ENCODE measurements around the gene FAT1. TPM values are rescaled to one million over a fixed set of nuclear protein-coding genes. Genes with fewer than 3 reads are reported as not detected.

FAT1 gene
- total RNA-seq, 2 donors from 2014 or later: 175 to 215 TPM

GRCh38 chr4:186561748-186562147, 161.9 kb downstream of the FAT1 start:
- Histone ChIP-seq H3K9me3 (no peaks in the 10 kb centered on the region), H3K4me3 (no peak overlapping the region), H3K27ac (no peak overlapping the region), H3K36me3 (no peaks in the 10 kb centered on the region), H3K4me1 (replicated peaks) (no peaks in the 10 kb centered on the region), H3K27me3 (replicated peaks; ENCODE audit: insufficient read depth) (no peaks in the 10 kb centered on the region)
- WGBS: 84% methylated on average over 1 of the region's 1 CpG
- intact Hi-C loops (cut with DNase I): no loop called here
- TF ChIP-seq POLR2A (IDR thresholded peaks at IDR 0.05) (no peak), CTCF (IDR thresholded peaks at IDR 0.05) (no peak), POLR2AphosphoS5 (IDR thresholded peaks at IDR 0.05) (no peak)
- DNase-seq (ENCODE audit: low spot score): no peak

GRCh38 chr4:186560647-186561046, 163.0 kb downstream of the FAT1 start:
- no peak overlapping the region for H3K27ac ChIP-seq
- no peaks in the 10 kb centered on the region for H3K9me3 ChIP-seq
- no peak for TF ChIP-seq POLR2AphosphoS5 (IDR thresholded peaks at IDR 0.05)
- TF ChIP-seq CTCF (IDR thresholded peaks at IDR 0.05): no peak
- TF ChIP-seq POLR2A (IDR thresholded peaks at IDR 0.05): no peak
- H3K27me3 ChIP-seq (replicated peaks; ENCODE audit: insufficient read depth): no peaks in the 10 kb centered on the region
- intact Hi-C loops (cut with DNase I): no loop called here
- H3K36me3 ChIP-seq: no peaks in the 10 kb centered on the region
- WGBS: 79% methylated on average over 3 of the region's 3 CpGs
- H3K4me3 ChIP-seq: no peak overlapping the region
- no peaks in the 10 kb centered on the region for H3K4me1 ChIP-seq (replicated peaks)
- no peak for DNase-seq (ENCODE audit: low spot score)

- no peaks in the 10 kb centered on the region for H3K36me3 ChIP-seq
- no peaks in the 10 kb centered on the region for H3K27me3 ChIP-seq (replicated peaks; ENCODE audit: insufficient read depth)
- no peak overlapping the region for H3K27ac ChIP-seq
- TF ChIP-seq CTCF (IDR thresholded peaks at IDR 0.05) (no peak), POLR2AphosphoS5 (IDR thresholded peaks at IDR 0.05) (no peak), POLR2A (IDR thresholded peaks at IDR 0.05) (no peak)
- H3K9me3 ChIP-seq: no peaks in the 10 kb centered on the region
- 87% methylated on average over 3 of the region's 3 CpGs for WGBS
- no peak for DNase-seq (ENCODE audit: low spot score)
- H3K4me3 ChIP-seq: no peak overlapping the region
- intact Hi-C loops (cut with DNase I): no loop called here
- H3K4me1 ChIP-seq (replicated peaks): no peaks in the 10 kb centered on the region
Measured at GRCh38 chr4:186557486-186557885, 166.2 kb downstream of the FAT1 start.

GRCh38 chr4:186557061-186557460, 166.6 kb downstream of the FAT1 start:
- intact Hi-C loops (cut with DNase I): no loop called here
- TF ChIP-seq POLR2A (IDR thresholded peaks at IDR 0.05): no peak
- TF ChIP-seq POLR2AphosphoS5 (IDR thresholded peaks at IDR 0.05): no peak
- no peak for TF ChIP-seq CTCF (IDR thresholded peaks at IDR 0.05)
- no peak overlapping the region for H3K27ac ChIP-seq
- no peaks in the 10 kb centered on the region for H3K36me3 ChIP-seq
- H3K4me1 ChIP-seq (replicated peaks): no peaks in the 10 kb centered on the region
- no peak overlapping the region for H3K4me3 ChIP-seq
- H3K27me3 ChIP-seq (replicated peaks; ENCODE audit: insufficient read depth): no peaks in the 10 kb centered on the region
- no peak for DNase-seq (ENCODE audit: low spot score)
- no peaks in the 10 kb centered on the region for H3K9me3 ChIP-seq
- WGBS: 65% methylated on average over 7 of the region's 7 CpGs

GRCh38 chr4:186554914-186555827, 168.5 kb downstream of the FAT1 start, which contains the start of gene MTNR1A:
TSS of gene MTNR1A (minus strand) at chr4:186555567. CDS start at chr4:186555365, 202 bp downstream.
- no peaks in the 10 kb centered on the region for H3K27me3 ChIP-seq (replicated peaks; ENCODE audit: insufficient read depth)
- H3K36me3 ChIP-seq: no peaks in the 10 kb centered on the region
- WGBS: 4% methylated on average over 79 of the region's 91 CpGs
- H3K27ac ChIP-seq: no peak within 1 kb of the TSS
- H3K4me1 ChIP-seq (replicated peaks): no peaks in the 10 kb centered on the region
- intact Hi-C loops (cut with DNase I): no loop called here
- H3K9me3 ChIP-seq: no peaks in the 10 kb centered on the region
- TF ChIP-seq CTCF (IDR thresholded peaks at IDR 0.05) (no peak), POLR2A (IDR thresholded peaks at IDR 0.05) (no peak), POLR2AphosphoS5 (IDR thresholded peaks at IDR 0.05) (no peak)
- no peak for DNase-seq (ENCODE audit: low spot score)
- peak within 1 kb of the TSS in 1 of 2 donors; percentile 25 for H3K4me3 ChIP-seq
